Measurements from ENCODE around the gene NSRP1. TPM values are rescaled to one million over a fixed set of nuclear protein-coding genes. Genes with fewer than 3 reads are reported as not detected.

Gene NSRP1
- total and polyA plus RNA-seq, 2 of the 13 experiments (the other 11 are each of a cell fraction or from before 2014, with no cell fraction given) = 7.0 to 14.3 TPM

GRCh38 chr17:30217054-30217453 is 100.4 kb downstream of the NSRP1 start:
- H3K27me3 ChIP-seq (ENCODE audit: control insufficient read depth in 1 of 2, insufficient read depth in 2 of 2, low read length in 2 of 2) = no peaks in the 10 kb centered on the region
- H4K20me1 ChIP-seq (ENCODE audit: insufficient read depth, low read length) = no peaks in the 10 kb centered on the region
- H2AFZ ChIP-seq (ENCODE audit: low read length) = no peak overlapping the region
- H3K4me1 ChIP-seq (ENCODE audit: insufficient read depth, low read length) = peaks cover 34% of the 10 kb centered on the region
- H3K27ac ChIP-seq (ENCODE audit: extremely low read length, insufficient read depth, low read length) = no peak overlapping the region
- ATAC-seq (no peak), DNase-seq (ENCODE audit: low spot score) (no peak), FAIRE-seq (no peak)
- H3K4me3 ChIP-seq (replicated peaks in 1 of 3; ENCODE audit: insufficient read depth in 1 of 3, low read depth in 2 of 3, low read length in 3 of 3) = no peak overlapping the region
- in situ Hi-C loops (cut with HindIII; ENCODE audit: extremely low pct_ligation_motif_present, low pct_unique_long_range_greater_than_20kb) = no loop called here
- H3K9me3 ChIP-seq (ENCODE audit: low read length) = no peaks in the 10 kb centered on the region
- H3K79me2 ChIP-seq (ENCODE audit: insufficient read depth, low read length) = no peaks in the 10 kb centered on the region
- 100% methylated on average over 6 of the region's 6 CpGs for WGBS (ENCODE audit: low lambda C conversion rate)
- no peak overlapping the region for H3K9ac ChIP-seq (ENCODE audit: insufficient read depth, low read depth, low read length)
- H3K36me3 ChIP-seq (replicated peaks in 1 of 2; ENCODE audit: control insufficient read depth in 1 of 2, insufficient read depth in 2 of 2, low read length in 2 of 2) = peaks cover 0 to 2% of the 10 kb centered on the region in 2 experiments; a peak in 1 of 5 replicates
- ChIA-PET POLR2A (no interaction called here), CTCF (ENCODE audit: low intra/inter-chr PET ratio, low total read pairs) (no interaction called here)
- no TSS peak for BruUV-seq (replicated peaks)
- intact Hi-C loops (cut with micrococcal nuclease; ENCODE audit: unreplicated experiment) = no loop called here
- TF ChIP-seq AHDC1 (CRISPR knock-in tag; IDR thresholded peaks at IDR 0.05; ENCODE audit: borderline replicate concordance) = no peak
- no peak for TF ChIP-seq ZNF552 (CRISPR knock-in tag; IDR thresholded peaks at IDR 0.05; ENCODE audit: borderline replicate concordance)
- TF ChIP-seq NPAS2 (CRISPR knock-in tag; IDR thresholded peaks at IDR 0.05; ENCODE audit: borderline replicate concordance) = no peak
- no peak for TF ChIP-seq DBP (CRISPR knock-in tag; IDR thresholded peaks at IDR 0.05; ENCODE audit: not compliant biosample characterization)
- no peak for TF ChIP-seq ZNF563 (CRISPR knock-in tag; IDR thresholded peaks at IDR 0.05)
- TF ChIP-seq ZNF296 (CRISPR knock-in tag; conservative IDR thresholded peaks at IDR 0.05) = no peak
- no peak for TF ChIP-seq NCOA5 (CRISPR knock-in tag; IDR thresholded peaks at IDR 0.05)
- TF ChIP-seq CSRNP1 (CRISPR knock-in tag; IDR thresholded peaks at IDR 0.05) = no peak
- no peak for TF ChIP-seq ZNF263 (CRISPR knock-in tag; IDR thresholded peaks at IDR 0.05)
- no peak for TF ChIP-seq BCL6 (CRISPR knock-in tag; IDR thresholded peaks at IDR 0.05)
- TF ChIP-seq KLF13 (CRISPR knock-in tag; IDR thresholded peaks at IDR 0.05) = no peak
- TF ChIP-seq HNRNPK (IDR thresholded peaks at IDR 0.05; ENCODE audit: low read depth, low read length, poor library complexity, severe bottlenecking) = no peak
- TF ChIP-seq GRHL1 (CRISPR knock-in tag; conservative IDR thresholded peaks at IDR 0.05) = no peak
- no peak for TF ChIP-seq PAX8 (CRISPR knock-in tag; IDR thresholded peaks at IDR 0.05; ENCODE audit: borderline replicate concordance)
- no peak for TF ChIP-seq ZNF331 (CRISPR knock-in tag; IDR thresholded peaks at IDR 0.05)
- no peak for TF ChIP-seq NFRKB (IDR thresholded peaks at IDR 0.05)
- H3K4me2 ChIP-seq (ENCODE audit: low read depth, low read length) = no peak overlapping the region

Measured in HepG2 (cell line).